Fibroblast of skin of abdomen (primary cell): ENCODE data around the gene RYR2.
"Not testable (repeated sequence)": the region's sequence is repeated elsewhere in the genome, so short reads cannot be mapped to it uniquely, and the experiment has no call there.

Experiments used
- DNase-seq: peaks from one replicate; pipeline ENCODE4 v3.0.0-alpha.2; 2013

The RYR2 gene

GRCh38 chr1:237084341-237085077, 42.5 kb downstream of the RYR2 start:
- no peak for DNase-seq

- DNase-seq = no peak
Measured at GRCh38 chr1:237091691-237092090, 49.7 kb downstream of the RYR2 start.

DNA sequence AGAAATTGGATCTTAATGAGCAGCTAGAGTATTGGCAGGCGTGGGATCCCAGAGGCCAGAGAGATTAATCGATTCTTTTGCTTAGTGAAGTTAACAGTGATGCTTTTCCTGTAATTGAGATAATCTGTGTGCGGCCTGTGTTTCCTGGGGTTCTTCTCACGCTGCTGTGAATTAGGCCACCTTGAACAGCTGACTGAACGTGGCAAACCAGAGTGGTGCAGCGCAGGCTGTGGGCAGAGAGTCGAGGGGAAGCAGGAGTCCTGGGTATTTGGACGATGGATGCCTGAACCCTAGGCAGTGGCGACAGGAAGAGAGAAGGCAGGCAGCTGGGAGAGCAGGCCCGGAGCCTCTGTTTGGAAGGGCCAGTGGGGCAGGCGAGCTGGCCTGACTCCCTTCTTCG, 51.7 kb downstream of the RYR2 start:
- DNase-seq = no peak

DNA sequence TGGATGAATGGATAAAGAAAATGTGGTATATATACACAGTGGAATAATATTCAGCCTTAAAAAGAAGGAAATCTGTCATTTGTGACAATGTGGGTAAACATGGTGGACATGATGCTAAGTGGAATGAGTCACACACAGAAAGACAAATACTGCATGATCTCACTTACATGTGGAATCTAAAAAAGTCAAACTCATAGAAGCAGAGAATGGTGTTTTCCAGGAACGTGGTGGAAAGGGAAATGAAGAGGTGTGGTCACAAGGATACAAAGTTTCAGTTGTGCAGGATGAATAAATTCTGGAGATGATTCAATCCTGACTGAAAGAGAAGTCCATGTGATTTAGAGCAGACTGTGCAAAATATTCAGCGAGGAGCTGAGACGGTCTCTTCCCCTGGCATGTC, 56.6 kb downstream of the RYR2 start:
- DNase-seq = no peak

GRCh38 chr1:237103021-237103420, 61.0 kb downstream of the RYR2 start:
- DNase-seq = no peak

DNA sequence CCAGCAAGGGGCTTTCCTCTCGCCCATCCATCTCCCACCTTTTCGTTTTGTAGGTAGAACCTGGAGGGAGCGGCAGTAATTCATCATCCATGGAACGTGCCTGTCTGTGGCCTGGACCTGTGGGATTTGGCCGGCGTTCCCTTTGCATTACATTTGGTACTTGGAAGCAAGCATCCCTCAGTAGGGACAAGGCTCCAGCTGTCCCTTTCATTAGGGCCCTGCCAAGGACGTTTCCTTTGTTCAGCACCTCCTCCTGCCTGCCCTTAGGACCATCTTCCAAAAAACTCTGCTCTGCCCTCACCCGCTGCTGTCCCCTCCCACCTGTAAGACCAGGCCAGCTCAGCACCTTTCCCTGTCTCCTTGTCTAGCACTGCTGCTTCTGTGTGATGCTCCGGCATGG, 62.1 kb downstream of the RYR2 start:
- DNase-seq = no peak

- no peak for DNase-seq
Measured at GRCh38 chr1:237105826-237106225, 63.8 kb downstream of the RYR2 start.

- no peak for DNase-seq
Measured at GRCh38 chr1:237108297-237109040, 66.5 kb downstream of the RYR2 start.

DNA sequence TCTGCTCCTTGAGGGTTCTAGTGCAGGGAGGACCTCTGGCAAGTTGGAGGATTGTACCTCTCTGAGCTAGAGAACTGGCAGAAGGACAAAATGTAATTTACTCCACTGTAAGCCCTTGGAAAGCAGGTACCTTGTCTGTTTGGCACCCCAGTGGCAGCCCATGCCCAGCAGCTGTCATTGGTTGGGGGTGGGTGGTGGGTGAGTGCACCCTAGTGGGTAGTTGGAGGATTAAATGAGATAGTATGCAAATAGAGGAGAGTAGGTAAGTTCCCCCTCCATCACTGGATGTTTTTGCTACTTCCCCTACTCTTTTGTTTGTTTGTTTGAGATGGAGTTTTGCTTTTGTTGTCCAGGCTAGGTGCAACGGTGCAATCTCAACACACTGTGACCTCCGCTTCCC, 69.8 kb downstream of the RYR2 start:
- DNase-seq = no peak

GRCh38 chr1:237112663-237113062, 70.7 kb downstream of the RYR2 start:
- DNase-seq = no peak

DNA sequence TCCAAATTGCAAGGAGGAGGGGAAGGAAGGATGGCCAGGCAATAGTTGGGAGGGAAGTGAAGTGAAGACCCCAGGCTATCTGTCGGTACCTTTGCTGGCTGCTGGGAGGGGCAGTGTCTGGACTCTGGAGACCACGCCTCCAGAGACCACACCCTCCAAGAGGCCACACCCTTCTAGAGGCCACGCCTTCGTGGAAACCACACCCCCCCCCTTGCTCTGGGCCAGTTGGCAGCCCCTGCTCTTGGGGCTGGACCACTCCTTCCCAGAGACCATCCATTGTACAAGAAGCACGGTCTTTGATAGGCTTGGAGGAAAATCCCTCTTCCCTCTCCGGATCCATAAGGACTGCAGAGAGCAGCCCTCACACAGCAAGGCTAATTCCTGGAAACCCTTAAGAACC, 73.1 kb downstream of the RYR2 start:
- DNase-seq = no peak

- no peak for DNase-seq
Measured at GRCh38 chr1:237119091-237119490, 77.1 kb downstream of the RYR2 start.

DNA sequence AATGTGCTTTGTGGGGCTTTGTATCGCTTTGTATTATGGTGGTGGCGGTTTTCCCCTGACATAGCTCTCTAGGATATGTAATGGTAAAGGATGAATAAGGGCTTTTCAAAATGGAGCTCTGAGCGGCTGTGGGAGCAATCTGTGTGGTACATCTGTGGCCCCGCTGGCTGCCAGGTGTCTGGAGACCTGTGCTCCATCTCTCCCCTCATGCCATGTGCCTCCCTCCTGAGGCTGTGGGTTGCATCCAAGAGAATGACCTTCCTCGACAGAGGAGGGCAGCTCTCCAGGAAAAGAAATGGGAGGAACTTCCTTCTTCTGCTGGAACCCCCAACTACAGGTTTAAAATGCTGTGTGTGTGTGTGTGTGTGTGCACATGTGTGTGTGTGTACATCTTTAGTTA, 78.7 kb downstream of the RYR2 start:
- DNase-seq = no peak

- DNase-seq = no peak
Measured at GRCh38 chr1:237124856-237125462, 83.0 kb downstream of the RYR2 start.

DNA sequence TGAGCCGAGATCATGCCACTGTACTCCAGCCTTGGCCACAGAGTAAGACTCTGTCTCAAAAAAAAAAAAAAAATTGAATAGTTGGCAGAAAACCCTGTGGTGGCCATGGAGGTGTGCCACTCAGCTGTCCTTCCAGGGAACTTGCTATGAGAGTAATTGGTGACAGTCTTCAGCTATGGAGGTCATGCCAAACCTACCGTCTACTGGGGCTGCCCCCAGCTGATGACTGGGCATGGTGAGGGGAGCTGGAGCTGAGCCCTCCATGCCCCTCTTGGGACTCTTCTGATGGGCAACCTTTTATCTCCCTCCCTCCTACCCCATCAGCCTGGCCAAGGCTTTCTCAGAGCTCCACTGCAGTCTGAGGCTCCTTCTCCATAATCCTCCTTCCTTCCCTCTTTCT, 84.2 kb downstream of the RYR2 start:
- no peak for DNase-seq

- DNase-seq = not testable (repeated sequence)
Measured at GRCh38 chr1:237127301-237127700, 85.3 kb downstream of the RYR2 start.

DNA sequence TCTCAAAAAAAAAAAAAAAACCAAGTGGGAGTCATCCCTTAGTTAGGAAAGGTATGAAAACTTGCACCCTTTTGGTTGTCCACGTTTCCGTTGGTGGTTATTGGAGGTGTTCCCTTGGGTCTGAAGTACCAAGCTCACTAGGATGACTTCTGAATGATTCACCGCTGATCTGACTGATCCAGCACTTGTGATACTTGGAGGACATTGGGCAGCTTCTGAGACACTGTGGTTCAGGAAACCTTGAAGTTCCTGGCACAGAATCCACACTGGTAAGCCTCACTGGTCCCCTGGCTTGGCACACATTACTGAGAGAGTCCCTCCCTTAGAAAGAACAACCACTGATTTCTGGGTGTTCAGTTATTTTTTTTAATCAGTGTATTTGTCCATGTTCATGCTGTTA, 91.9 kb downstream of the RYR2 start:
- no peak for DNase-seq

DNA sequence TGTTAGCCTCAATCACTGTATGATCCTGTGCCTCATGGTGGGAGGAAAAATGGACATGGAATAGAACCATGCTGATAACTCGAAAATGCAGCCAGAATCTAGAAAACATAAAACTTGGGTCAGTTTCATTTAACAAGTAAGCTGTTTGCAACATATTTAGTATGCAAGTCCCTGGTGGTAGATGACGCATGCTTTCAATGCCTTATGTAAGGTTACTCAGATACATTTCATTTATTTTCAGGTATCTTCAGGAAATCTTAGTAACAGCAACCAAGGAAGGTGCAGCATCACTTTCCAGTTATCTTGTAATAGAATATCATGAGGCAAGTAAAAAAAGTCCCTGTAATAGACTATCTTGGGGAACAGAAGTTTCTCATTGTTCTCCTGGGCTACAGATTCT, 92.9 kb downstream of the RYR2 start:
- DNase-seq = no peak

DNA sequence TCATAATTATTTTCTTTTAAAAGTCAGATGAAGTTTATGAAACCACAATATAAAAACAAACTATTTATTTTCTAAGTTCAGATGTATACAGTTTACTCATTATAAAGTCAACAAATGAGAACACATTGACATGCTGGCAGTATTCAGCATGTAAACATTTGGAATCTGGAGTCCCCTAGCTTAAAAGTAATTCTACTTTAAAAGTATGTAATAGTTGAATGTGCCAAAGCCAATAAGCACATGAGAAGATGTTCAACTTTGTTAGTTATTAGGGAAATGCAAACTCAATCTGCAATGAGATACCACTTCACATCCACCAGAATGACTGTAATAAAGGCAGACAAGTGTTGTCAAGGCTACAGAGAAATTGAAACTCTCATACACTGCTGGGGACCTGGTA, 96.6 kb downstream of the RYR2 start:
- no peak for DNase-seq

GRCh38 chr1:237139732-237140131, 97.7 kb downstream of the RYR2 start:
- no peak for DNase-seq

DNA sequence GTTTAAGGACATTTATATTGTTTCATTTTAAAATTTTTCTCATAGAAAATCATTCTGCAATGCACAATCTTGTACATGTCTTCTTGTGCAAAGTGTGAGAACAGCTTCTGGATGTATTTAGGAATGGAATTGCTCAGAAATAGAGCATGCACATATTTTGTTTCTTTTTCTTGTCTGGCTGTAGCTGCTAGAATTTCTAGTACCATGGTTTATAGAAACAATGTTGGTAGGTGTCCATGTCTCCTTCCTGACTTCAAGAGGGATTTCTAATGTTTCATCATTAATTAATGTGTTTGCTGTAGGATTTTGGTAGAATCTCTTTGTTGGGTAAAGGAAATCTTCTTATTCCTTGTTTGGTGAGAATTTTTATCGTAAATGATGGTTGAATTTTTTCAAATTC, 99.0 kb downstream of the RYR2 start:
- DNase-seq = no peak

DNA sequence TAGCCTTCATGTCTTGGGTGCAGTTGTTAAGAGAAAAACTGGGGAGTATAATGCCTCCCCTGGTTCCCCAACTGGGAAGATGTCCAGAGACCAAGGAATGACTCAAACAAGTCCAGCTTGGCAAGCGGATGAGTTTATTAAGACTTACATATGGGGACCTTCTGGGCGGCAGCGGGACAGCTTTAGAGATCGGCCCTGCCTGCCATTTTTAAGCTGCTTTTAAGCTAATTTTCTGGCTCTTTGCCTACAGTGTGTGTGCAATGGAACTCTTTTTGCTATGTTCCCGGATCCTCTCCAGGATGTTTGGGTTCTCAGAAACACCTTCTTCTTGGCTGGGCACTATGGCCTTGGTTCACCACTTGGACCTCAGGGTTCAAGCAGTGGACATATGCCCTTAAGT, 99.5 kb downstream of the RYR2 start:
- DNase-seq = peak; percentile 16

DNA sequence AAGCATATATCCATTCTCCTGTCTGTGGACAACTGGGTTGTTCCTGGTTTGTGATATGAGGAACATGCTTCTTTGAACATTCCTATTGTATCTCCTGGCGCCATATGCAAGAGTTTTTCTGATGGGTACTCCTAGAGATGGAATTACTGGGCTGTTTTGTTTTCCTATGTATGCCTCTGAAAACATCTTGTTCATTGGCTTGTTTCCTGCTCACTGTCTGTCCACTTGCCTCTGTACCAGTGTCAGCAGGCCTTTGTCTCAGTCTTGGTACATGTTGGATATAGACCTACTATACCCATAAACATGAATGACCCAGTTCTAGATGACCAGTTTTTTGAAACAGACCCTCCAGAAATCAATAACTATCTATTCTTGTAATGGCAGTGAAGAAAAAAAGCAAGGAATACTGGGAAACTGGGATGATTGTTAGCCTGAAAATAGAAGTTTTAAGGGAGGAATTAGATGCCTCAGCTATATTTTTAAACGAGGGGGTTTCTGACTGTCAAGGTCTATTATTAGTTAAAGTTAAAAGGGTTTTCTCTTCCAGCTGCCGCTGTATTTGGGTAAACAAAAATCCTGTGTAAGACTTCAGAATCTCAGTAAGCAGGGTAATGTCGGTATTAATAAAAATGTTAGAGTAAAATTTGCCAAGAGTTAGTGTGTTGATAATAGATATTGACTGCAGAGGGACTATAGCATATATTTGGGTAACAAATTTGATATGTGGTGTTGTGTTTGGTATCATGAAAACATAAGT, 103.6 kb downstream of the RYR2 start:
- DNase-seq = no peak
